ENCODE measurements around the gene ABHD5.

ABHD5 gene

DNA sequence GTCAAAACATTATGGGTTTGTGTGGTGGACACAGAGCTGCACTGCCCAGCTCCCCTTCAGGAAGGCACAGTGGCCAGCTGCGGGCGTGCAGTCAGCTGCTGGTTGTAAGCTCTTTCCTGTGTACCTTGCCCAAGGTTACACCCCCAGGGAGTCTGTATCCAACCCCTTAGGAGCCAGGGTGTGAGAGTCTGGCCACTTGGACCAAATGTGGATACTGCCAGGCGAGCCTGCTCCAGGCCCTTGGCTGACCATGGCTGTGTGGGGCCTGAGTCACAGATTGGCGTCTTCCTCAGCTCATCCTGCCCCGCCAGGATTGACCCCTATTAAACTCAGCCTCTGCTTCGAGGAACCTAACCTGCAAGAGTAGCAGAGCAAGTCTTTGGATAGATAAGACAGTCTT lies 56.9 kb downstream of the ABHD5 start:
- no peak overlapping the region for H3K4me3 ChIP-seq (ENCODE audit: low read length)
- TF ChIP-seq, protein P1, sequence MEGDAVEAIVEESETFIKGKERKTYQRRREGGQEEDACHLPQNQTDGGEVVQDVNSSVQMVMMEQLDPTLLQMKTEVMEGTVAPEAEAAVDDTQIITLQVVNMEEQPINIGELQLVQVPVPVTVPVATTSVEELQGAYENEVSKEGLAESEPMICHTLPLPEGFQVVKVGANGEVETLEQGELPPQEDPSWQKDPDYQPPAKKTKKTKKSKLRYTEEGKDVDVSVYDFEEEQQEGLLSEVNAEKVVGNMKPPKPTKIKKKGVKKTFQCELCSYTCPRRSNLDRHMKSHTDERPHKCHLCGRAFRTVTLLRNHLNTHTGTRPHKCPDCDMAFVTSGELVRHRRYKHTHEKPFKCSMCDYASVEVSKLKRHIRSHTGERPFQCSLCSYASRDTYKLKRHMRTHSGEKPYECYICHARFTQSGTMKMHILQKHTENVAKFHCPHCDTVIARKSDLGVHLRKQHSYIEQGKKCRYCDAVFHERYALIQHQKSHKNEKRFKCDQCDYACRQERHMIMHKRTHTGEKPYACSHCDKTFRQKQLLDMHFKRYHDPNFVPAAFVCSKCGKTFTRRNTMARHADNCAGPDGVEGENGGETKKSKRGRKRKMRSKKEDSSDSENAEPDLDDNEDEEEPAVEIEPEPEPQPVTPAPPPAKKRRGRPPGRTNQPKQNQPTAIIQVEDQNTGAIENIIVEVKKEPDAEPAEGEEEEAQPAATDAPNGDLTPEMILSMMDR (conservative IDR thresholded peaks at IDR 0.05; ENCODE audit: low read depth, low read length): no peak
- DNase-seq (ENCODE audit: low read depth): no peak

- TF ChIP-seq, protein P1 (conservative IDR thresholded peaks at IDR 0.05; ENCODE audit: low read depth, low read length): no peak
- DNase-seq (ENCODE audit: low read depth): no peak
- H3K4me3 ChIP-seq (ENCODE audit: low read length): no peak overlapping the region
Measured at GRCh38 chr3:43748179-43748578, 57.4 kb downstream of the ABHD5 start.

DNA sequence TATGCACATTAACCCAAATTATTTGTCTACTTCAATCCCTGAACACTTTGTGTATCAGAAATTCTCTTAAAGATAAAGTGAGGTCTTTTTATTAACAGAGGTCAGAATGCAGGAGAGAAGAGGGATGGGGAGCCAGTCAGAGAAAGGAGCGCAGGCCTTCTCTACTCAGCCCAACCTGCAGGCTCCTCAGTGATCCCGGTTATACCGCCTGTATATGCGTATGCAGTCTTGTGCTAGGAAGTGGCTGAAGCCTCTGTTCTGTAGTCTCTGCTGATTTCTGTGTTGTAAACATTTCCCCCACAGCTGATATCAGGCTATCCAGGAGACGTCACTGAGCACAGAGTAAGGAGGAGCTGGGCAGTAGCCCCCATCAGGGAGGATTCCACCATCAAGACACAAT lies 57.9 kb downstream of the ABHD5 start:
- TF ChIP-seq, protein P1 (conservative IDR thresholded peaks at IDR 0.05; ENCODE audit: low read depth, low read length): no peak
- no peak for DNase-seq (ENCODE audit: low read depth)
- H3K4me3 ChIP-seq (ENCODE audit: low read length): no peak overlapping the region

GRCh38 chr3:43752905-43753304 lies 62.2 kb downstream of the ABHD5 start:
- no peak overlapping the region for H3K4me3 ChIP-seq (ENCODE audit: low read length)
- TF ChIP-seq, protein P1 (conservative IDR thresholded peaks at IDR 0.05; ENCODE audit: low read depth, low read length): no peak
- DNase-seq (ENCODE audit: low read depth): no peak

- DNase-seq (ENCODE audit: low read depth): no peak
- no peak overlapping the region for H3K4me3 ChIP-seq (ENCODE audit: low read length)
- TF ChIP-seq, protein P1 (conservative IDR thresholded peaks at IDR 0.05; ENCODE audit: low read depth, low read length): no peak
Measured at GRCh38 chr3:43753741-43754715, 63.3 kb downstream of the ABHD5 start.

- H3K4me3 ChIP-seq (ENCODE audit: low read length): no peak overlapping the region
- TF ChIP-seq, protein P1 (conservative IDR thresholded peaks at IDR 0.05; ENCODE audit: low read depth, low read length): no peak
- DNase-seq (ENCODE audit: low read depth): no peak
Measured at GRCh38 chr3:43755516-43756200, 64.9 kb downstream of the ABHD5 start.
